Suprapubic skin (tissue), 4 donors: ENCODE data around the gene GRIP2. TPM values are rescaled to one million over a fixed set of nuclear protein-coding genes. Genes with fewer than 3 reads are reported as not detected.

ENCODE experiments used
- DNase-seq, 2 donors: peaks; one replicate each; pipeline ENCODE4 v3.0.0-alpha.2; 2019; ENCODE audit warnings: low spot score in 2 of 2
- H3K27ac ChIP-seq: fragments of 200-600 bp; sonication (generic); one replicate; pipeline ENCODE4 v1.5.1; 2019
- H3K27me3 ChIP-seq: fragments of 200-600 bp; sonication (generic); one replicate; pipeline ENCODE4 v1.5.1; 2019
- H3K36me3 ChIP-seq: fragments of 200-600 bp; sonication (generic); one replicate; pipeline ENCODE4 v1.5.1; 2019
- H3K4me1 ChIP-seq: fragments of 200-600 bp; sonication (generic); one replicate; pipeline ENCODE4 v1.5.1; 2019
- H3K4me3 ChIP-seq: fragments of 200-600 bp; sonication (generic); one replicate; pipeline ENCODE4 v1.5.1; 2019; ENCODE audit warnings: mild to moderate bottlenecking
- H3K9me3 ChIP-seq: fragments of 200-600 bp; sonication (generic); one replicate; pipeline ENCODE4 v1.5.1; 2019
- CTCF ChIP-seq, 2 donors: fragments of 200-600 bp in 1 of 2; fragments of 450-650 bp in 1 of 2; sonication (generic) in 1 of 2; IDR thresholded peaks; one replicate each; pipeline ENCODE4 v1.5.1; 2016 to 2019; ENCODE audit warnings: antibody characterized with exemption in 2 of 2, mild to moderate bottlenecking in 1 of 2, moderate library complexity in 1 of 2
- EP300 ChIP-seq: sonication (generic); formaldehyde crosslinking; IDR thresholded peaks from one replicate; pipeline ENCODE4 v1.6.1; 2017; ENCODE audit warnings: antibody characterized with exemption
- POLR2A ChIP-seq, 2 donors: fragments of 450-650 bp; IDR thresholded peaks; one replicate each; pipeline ENCODE4 v1.6.1; 2017; ENCODE audit warnings: antibody characterized with exemption in 2 of 2, mild to moderate bottlenecking in 2 of 2, moderate library complexity in 2 of 2
- POLR2AphosphoS5 ChIP-seq, 3 donors: sonication (generic); formaldehyde crosslinking; IDR thresholded peaks; one replicate each; pipeline ENCODE4 v1.6.1; 2017; ENCODE audit warnings: antibody characterized with exemption in 3 of 3
- WGBS: methylation state at CpG from one replicate; pipeline ENCODE4 v1.1.5; 2018; 5-methylcytosine and 5-hydroxymethylcytosine counted together
- total RNA-seq, 4 donors: library from RNA; depleted of rRNA; stranded (reverse); fragments of >200 nt; gene quantifications; one replicate each; pipeline ENCODE4 v1.1.0, GENCODE V29; 2016

The GRIP2 gene
- total RNA-seq, 4 donors from 2014 or later: 0.65 to 5.8 (median 3.0) TPM

DNA sequence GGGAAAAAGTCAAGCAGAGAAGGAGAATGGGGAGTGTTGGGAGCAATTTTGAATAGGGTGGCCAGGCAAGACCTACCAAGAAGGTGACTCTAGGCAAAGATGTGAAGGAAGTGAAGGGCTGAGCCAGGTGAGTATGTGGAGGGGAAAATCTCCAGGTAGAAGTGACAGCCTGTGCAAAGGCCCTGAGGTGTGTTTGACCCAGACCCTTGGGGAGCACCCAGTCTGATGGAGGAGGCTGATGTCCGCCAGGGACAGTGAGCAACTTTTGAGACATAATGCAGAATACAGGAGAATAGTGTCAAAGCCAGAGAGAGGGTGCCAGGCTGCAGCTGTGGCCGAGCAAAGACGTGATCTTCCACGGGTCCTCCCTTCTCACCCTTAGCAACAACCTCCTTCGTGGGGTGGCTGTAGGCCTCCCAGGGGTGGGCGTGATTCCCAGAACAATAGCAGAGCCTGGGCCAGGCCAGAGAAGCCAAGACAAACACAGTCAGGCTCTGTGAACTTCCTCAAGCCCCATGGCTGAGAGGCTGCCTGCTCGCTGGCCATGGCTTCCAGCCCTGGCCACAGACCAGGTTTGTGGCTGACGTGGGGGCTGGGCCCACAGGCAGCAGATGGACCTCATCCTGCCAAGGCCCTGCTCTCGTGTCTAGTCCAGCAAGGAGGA lies 79.7 kb downstream of the GRIP2 start:
- TF ChIP-seq POLR2A (IDR thresholded peaks at IDR 0.05) (no peak), CTCF (IDR thresholded peaks at IDR 0.05) (no peak), POLR2AphosphoS5 (IDR thresholded peaks at IDR 0.05) (no peak), EP300 (no peak)
- no peak for DNase-seq
- no peaks in the 10 kb centered on the region for H3K9me3 ChIP-seq
- WGBS: 61% methylated on average over 9 of the region's 9 CpGs
- H3K4me3 ChIP-seq: no peak overlapping the region
- peaks cover 12% of the 10 kb centered on the region for H3K4me1 ChIP-seq
- H3K36me3 ChIP-seq: peaks cover 37% of the 10 kb centered on the region
- no peak overlapping the region for H3K27ac ChIP-seq
- no peaks in the 10 kb centered on the region for H3K27me3 ChIP-seq

GRCh38 chr3:14459787-14460186 lies 80.4 kb downstream of the GRIP2 start:
- 64% methylated on average over 3 of the region's 3 CpGs for WGBS
- H3K4me3 ChIP-seq: no peak overlapping the region
- DNase-seq: no peak
- no peak overlapping the region for H3K27ac ChIP-seq
- H3K9me3 ChIP-seq: no peaks in the 10 kb centered on the region
- H3K4me1 ChIP-seq: peaks cover 12% of the 10 kb centered on the region
- TF ChIP-seq CTCF (IDR thresholded peaks at IDR 0.05): no peak
- TF ChIP-seq POLR2AphosphoS5 (IDR thresholded peaks at IDR 0.05): no peak
- TF ChIP-seq EP300: no peak
- no peak for TF ChIP-seq POLR2A (IDR thresholded peaks at IDR 0.05)
- H3K36me3 ChIP-seq: peaks cover 30% of the 10 kb centered on the region
- H3K27me3 ChIP-seq: no peaks in the 10 kb centered on the region

DNA sequence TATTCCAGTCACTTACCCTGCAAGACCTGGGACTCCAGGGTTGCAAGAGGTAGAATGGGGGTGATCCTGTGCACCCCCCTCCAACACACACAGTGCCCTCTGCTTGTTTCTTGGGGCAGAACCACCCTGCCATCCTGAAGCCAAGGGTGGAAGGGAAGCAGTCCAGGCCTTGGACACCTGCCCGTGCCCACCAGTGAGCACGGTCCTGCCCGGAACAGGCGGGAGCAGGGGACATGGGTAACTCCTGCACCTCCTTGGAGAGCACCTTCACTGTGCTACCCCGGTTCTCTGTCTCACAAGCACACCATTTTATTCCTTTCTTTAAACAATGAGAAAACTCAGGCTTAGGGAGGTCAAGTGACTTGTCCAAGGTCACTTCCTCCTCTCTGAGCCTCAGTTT lies 80.8 kb downstream of the GRIP2 start:
- DNase-seq: no peak
- H3K9me3 ChIP-seq: no peaks in the 10 kb centered on the region
- WGBS: 98% methylated on average over 5 of the region's 5 CpGs
- peaks cover 26% of the 10 kb centered on the region for H3K36me3 ChIP-seq
- H3K27me3 ChIP-seq: no peaks in the 10 kb centered on the region
- H3K4me1 ChIP-seq: peaks cover 15% of the 10 kb centered on the region
- H3K27ac ChIP-seq: no peak overlapping the region
- TF ChIP-seq CTCF (IDR thresholded peaks at IDR 0.05) (no peak), POLR2AphosphoS5 (IDR thresholded peaks at IDR 0.05) (no peak), EP300 (no peak), POLR2A (IDR thresholded peaks at IDR 0.05) (no peak)
- no peak overlapping the region for H3K4me3 ChIP-seq

- Histone ChIP-seq H3K36me3 (peaks cover 19% of the 10 kb centered on the region), H3K4me3 (no peak overlapping the region), H3K9me3 (no peaks in the 10 kb centered on the region), H3K27me3 (no peaks in the 10 kb centered on the region), H3K27ac (no peak overlapping the region), H3K4me1 (peaks cover 23% of the 10 kb centered on the region)
- TF ChIP-seq POLR2A (IDR thresholded peaks at IDR 0.05) (no peak), POLR2AphosphoS5 (IDR thresholded peaks at IDR 0.05) (no peak), EP300 (no peak), CTCF (IDR thresholded peaks at IDR 0.05) (no peak)
- no peak for DNase-seq
- WGBS: 71% methylated on average over 8 of the region's 11 CpGs
These were observed 81.5 kb downstream of the GRIP2 start for GRCh38 chr3:14458434-14459275.

- no peak overlapping the region for H3K4me3 ChIP-seq
- whole genome bisulfite sequencing: 82% methylated on average over 9 of the region's 9 CpGs
- no peak overlapping the region for H3K27ac ChIP-seq
- TF ChIP-seq EP300: no peak
- TF ChIP-seq POLR2A (IDR thresholded peaks at IDR 0.05): no peak
- TF ChIP-seq POLR2AphosphoS5 (IDR thresholded peaks at IDR 0.05): no peak
- no peak for TF ChIP-seq CTCF (IDR thresholded peaks at IDR 0.05)
- H3K36me3 ChIP-seq: peaks cover 12% of the 10 kb centered on the region
- peaks cover 29% of the 10 kb centered on the region for H3K4me1 ChIP-seq
- H3K9me3 ChIP-seq: no peaks in the 10 kb centered on the region
- H3K27me3 ChIP-seq: no peaks in the 10 kb centered on the region
- no peak for DNase-seq
These were observed 82.1 kb downstream of the GRIP2 start for GRCh38 chr3:14457999-14458398.
